ENCODE measurements around the gene DOCK4.

Gene DOCK4

GRCh38 chr7:111676811-111677210 lies 529.4 kb downstream of the DOCK4 start:
- Histone ChIP-seq H3K27ac (no peak overlapping the region), H3K27me3 (ENCODE audit: insufficient read depth, low read depth) (no peaks in the 10 kb centered on the region), H3K4me1 (ENCODE audit: low read depth, poor library complexity, severe bottlenecking) (no peaks in the 10 kb centered on the region), H3K4me3 (IDR thresholded peaks at IDR 0.05; ENCODE audit: insufficient read depth, low read depth, low read length) (no peak overlapping the region), H3K9ac (no peak overlapping the region), H2AFZ (ENCODE audit: low read depth) (no peak overlapping the region), H3K79me2 (ENCODE audit: insufficient read depth, low read depth) (no peaks in the 10 kb centered on the region), H3K36me3 (ENCODE audit: insufficient read depth) (no peaks in the 10 kb centered on the region), H4K20me1 (ENCODE audit: insufficient read depth) (no peaks in the 10 kb centered on the region), H3K4me2 (no peak overlapping the region)
- no peak for TF ChIP-seq CTCF (conservative IDR thresholded peaks at IDR 0.05; ENCODE audit: low read depth, low read length)

All from KMS-11 (cell line).